GM18526 (cell line): Measurements from ENCODE around the gene COMMD9.

Experiments
- POLR2A ChIP-seq: IDR thresholded peaks from 3 replicates; pipeline ENCODE4 v1.6.1; 2011; ENCODE audit not compliant: insufficient read length; ENCODE audit errors: extremely low read depth

Gene COMMD9

DNA sequence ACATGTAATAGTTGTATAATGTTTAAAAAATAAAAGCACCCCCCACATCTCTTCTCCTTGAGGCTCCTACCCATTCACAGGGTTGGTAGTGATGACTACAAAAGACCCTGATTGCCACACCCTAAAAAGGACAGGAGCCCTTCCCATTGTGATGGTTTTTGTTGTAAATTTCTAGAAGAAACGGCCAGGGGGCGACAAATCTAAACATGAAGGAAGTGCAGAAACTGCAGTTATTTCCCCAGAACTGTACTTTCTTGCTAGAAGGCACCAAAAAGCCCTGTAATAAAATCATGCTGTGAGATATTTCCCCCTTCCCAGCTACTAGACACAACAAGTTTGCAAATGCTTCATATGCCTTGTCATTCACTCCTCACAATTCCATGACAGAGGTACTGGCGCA, 17.7 kb upstream of the COMMD9 start:
- TF ChIP-seq POLR2A: no peak

DNA sequence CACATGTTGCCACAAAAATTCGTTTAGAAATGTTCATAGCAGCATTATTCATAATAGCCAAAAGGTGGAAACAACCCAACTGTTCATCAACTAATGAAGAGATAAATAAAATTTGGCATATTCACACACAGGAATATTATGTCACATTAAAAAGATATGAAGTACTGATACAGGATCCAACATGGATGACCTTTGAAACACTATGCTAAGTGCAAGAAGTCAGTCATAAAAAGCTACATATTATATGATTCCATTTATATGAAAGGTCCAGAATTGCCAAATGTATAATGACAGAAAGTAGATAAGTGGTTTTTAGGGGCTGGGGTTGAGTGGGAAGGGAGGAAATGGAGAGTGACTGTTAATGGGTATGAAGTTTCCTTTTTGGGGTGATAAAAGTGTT, 15.8 kb upstream of the COMMD9 start:
- TF ChIP-seq POLR2A: no peak

DNA sequence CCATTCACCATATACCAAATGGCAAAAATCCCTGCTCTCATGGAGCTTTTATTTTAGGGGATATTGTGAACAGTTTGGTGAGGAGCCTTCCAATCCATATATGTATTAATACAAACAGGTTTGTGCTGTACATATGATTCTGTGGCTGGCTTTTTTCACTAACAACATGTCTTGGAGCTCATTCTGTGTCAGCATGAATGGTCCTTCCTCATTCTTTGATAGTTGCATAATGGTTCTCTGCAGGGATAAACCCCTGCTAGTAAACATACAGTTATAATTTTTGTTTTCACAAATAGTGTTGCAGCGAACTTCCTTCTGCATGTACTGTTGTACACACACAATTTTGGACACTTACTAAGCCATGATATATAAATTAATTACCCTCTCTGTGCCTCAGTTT, 15.1 kb upstream of the COMMD9 start:
- TF ChIP-seq POLR2A: no peak

DNA sequence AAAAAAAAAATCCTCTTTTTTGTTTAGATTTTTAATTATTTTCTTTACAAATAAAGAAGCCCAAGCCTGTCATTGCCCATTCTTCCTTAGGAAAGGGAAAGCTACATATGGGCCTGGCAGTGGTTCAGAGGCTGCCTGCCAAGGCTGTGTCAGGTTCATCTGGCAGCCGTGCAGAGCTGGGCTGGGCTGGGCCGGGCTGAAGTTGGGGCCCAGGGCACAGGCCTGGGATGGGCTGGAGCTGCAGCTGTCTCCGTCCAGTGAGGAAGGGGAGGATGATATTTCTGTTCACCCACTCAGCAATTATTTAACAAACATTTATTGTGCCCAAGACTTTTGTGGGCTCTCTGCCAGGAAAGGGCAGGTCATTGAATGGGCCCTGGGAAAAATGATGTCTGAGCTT, 11.4 kb upstream of the COMMD9 start:
- no peak for TF ChIP-seq POLR2A

DNA sequence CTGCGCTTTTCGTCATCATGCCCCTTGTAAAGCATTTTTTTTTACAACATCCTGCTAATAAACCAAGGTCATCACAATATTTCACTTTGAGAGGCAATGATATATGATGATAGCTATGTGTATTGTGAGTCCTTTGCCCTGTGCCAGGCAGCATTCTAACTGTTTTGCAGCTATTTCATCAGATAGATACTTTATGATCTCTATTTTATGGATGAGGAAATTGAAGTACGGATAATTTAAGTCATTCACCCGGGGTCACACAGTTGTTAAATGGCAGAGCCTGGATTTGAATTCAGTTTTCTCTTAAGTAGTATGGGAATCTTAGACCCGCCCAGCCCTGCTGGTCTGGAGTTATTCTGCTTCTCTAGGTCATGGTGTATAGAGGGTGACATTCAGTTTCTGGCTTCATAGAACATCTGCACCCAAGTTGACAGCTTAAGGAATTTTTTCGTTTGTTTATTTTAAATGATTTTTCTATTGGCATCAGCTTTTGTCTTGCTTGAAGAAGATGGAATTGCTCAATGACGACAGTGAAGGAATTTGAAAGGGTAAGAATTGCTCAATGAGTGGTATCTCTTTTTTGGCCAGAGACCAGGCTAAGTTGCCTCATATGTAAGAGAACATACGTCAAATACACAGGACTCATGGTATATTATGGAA, 7.8 kb upstream of the COMMD9 start:
- no peak for TF ChIP-seq POLR2A

DNA sequence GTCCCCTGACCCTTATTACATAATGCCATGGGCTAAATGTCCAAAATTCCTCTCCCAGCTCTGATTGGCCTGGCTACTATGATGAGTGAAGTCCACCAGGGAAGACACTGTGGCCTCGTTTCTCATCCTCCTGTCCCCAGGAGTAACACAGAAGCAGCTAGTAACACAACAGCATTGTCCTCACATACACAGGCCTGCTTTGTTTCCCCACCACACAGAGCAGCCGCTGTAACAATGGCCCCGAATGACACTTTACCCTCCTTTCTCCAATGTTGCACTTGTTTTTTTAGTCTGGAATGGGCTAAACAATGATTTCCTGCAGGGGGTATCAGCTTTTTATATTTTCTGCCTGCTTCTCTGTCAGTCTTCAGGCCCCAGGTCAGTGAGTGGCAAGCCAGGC, 6.7 kb upstream of the COMMD9 start, which contains the start of gene PRR5L:
Gene PRR5L (plus strand): TSS at position 363 of the 400 bp plus-strand sequence. CDS start 104,834 bp downstream, outside the sequence.
- no peak for TF ChIP-seq POLR2A

DNA sequence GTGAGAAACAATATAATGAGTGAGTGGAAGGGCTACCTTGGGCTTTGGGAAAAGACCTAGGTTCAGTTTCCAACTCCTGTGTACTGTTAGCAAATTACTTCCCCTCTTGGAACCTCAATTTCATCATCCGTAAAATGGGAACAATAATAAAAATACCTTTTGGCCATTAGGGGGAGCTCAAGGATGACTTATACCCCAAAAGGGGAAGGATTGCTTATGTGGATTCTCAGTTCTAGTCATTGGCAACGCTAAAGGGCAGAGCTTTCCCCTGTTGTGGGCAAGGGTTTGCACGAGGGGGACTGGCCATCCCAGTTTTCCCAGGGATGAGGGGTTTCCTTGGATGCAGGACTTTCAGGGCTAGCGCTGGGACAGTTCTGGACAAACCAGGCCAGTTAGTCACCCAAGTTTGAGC, 3.1 kb upstream of the COMMD9 start:
- no peak for TF ChIP-seq POLR2A

DNA sequence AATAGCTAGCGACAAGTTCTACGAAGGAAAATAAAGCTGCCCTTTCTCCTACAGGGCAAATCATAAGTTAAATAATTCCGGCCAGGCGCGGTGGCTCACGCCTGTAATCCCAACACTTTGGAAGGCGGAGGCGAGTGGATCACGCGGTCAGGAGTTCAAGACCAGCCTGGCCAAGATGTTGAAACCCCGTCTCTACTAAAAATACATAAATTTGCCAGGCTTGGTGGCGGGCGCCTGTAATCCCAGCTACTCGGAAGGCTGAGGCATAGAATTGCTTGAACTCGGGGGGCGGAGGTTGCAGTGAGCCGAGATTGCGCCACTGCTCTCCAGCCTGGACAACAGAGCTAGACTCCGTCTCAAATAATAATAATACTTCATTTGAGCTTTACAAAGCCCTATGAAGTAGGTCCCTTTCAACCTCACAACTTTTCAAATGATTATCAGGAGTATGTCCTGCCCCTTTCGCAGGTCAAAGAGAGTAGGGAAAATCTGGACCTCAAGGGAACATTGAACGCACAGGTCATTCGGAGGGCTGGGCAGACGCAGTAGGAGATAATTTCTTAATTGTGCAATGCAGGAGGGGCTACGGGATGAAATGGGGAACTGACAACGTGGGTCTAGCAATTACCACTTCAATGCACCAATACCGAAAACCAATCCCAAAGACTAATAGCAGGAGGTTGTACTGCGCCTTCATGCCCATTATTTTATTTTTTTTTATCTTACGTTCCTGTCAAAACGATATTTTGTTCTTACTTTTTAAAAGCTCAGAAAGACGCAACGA, 590 bp downstream of the COMMD9 start:
- no peak for TF ChIP-seq POLR2A

DNA sequence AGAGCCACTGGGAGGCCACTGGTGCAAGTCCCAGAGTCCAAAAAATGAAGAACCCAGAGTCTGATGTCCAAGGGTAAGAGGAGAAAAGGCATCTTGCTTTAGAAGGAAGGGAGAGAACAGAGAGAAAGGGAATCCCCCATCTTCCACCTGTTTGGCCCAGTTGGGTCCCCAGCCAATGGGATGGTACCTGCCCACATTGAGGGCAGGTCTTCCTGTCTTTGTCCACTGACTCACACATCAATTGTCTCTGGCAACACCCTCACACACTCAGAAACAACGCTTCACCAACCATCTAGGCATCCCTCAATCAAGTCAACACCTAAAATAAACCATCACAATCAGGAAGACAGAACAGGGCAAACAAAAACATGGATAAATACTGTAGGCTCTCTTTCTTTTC, 6.3 kb downstream of the COMMD9 start:
- no peak for TF ChIP-seq POLR2A

DNA sequence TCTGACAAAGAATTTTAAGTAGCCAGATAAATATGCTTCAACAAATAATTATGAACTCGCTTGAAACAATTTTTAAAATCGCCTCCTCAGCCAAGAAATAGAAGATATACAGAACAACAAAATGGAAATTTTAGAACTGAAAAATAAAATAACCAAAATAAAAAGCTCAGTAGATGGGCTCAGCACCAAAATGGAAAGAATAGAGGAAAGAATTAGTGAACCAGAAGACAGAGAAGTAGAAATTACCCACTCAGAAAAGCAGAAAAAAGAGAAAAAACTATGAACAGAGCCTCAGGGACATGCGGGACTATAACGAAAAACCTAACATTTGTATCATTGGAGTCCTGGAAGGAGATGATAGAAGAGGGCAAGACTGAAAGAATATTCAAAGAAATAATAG, 7.4 kb downstream of the COMMD9 start:
- no peak for TF ChIP-seq POLR2A

DNA sequence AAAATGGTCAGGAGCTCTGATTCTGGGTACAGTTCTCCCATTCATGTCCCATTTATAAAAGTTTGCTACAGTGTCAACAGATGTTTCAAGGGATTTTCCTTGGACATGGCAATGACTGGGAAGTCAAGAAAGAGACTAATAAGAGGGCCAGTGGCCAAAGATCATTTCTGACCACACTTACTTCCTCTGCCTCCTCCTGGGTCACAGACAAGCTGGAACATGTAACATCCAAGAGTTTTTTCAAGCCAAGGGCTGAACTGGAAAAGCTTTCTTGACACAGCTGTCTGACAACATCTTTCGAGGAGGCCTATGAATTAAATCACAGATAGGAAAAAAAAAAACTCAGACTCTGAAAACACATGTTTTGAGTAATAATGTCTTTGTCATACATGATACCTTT, 8.7 kb downstream of the COMMD9 start:
- TF ChIP-seq POLR2A: no peak

DNA sequence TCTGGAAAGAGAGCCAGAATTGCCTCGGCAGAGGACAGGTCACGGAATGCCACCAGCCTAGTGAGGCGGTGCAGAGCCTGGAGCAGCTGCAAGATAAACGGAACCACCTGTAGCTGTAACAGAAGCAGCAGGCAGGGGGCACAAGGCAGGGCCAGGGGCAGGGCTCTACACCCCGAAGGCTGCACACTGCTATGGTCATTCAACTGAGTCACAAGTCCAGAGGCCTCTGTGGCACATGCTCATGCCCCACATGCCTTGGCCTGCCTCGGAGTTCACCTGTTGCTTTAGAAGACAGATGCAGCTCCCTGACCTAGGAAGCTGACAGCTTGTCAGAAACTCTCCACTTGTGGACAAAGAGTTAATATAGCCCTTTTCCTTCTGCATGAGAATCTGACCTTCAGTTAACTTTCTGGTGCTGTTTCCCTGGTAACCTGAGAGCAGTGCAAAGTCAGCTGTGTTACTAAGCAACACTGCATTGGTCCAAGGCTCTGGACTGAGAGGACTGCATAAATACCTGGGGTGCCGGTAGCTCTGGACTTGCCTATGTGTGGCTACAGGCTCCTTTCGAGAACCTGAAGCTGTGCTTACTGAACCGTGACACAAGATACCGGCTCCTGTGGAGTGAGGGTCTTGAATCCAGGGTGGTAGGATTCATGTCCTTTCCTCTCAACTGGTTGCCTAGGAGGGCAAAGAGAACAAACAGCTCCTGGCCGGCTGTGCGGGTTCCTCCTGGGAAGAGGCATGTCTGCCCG, 10.5 kb downstream of the COMMD9 start:
- TF ChIP-seq POLR2A: no peak

DNA sequence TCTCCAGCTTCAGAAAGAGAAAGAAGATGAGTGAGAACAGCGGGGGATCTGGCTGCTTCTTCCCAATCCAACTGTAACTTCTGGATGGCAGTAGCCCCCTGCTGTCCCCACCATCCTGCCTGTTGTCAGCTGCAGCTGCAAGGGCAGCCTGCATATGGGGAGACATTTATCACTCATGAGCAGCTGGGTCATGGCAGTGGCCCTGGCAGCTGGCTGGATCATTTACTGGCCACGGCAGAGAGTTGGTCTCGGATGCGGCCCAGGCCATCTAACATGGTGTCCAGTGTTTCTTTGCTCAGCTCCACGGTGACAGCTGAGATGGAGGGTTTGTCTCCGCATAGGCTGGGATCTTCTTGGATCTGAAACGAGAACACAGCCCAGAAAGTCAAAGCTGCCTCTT, 14.8 kb downstream of the COMMD9 start:
- no peak for TF ChIP-seq POLR2A

DNA sequence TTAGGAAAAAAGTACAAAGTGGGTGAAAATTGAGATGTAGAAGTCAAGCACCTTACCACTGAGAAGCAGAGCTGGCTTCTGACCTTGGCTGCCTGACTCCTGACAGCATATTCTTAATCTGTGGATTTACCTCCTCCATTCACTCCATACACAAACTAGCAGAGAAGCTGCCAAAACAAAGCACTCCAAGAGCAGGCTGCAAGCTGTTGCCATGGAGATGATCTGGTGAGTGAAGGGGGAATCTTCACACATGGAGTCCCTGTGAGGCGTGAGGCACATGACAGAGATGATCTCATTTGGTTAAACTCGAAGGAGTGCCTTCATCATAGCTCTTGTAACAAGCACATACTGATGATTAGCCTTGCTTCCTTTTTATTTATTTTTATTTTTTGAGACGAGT, 16.1 kb downstream of the COMMD9 start:
- no peak for TF ChIP-seq POLR2A

DNA sequence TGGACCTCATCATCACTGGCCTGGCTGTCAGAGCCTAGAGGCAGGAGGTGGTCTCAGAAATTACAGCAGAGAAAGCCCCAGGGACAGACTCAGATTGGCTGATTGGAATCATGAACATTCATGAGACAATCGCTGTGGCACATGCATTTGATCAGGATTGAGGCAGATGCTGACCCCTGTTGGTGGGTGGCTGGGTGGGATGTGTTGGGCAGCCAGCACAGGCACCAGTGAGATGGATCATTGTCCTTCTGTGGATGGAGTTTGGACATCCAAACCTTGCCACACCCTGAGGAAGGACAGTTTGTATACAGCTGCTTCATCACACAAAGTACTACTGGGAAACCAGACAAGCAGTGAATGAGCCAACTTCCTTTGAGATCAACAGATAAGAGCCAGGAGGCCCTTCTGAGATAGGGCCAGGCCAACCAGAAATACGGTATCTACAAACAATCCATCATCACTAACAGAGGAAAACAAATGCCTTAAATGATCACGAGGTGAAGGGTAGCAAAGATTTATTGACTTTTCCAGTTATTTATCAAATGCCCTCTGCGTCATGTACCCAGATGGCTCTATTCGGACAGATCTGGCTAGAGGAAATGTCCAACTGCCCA, 17.3 kb downstream of the COMMD9 start:
- TF ChIP-seq POLR2A: no peak
